Caco-2 (cell line): ENCODE data around the gene GHR. TPM values are rescaled to one million over a fixed set of nuclear protein-coding genes. Genes with fewer than 3 reads are reported as not detected.

ENCODE experiments used
- BruUV-seq: library from RNA; stranded (reverse); fragments of 400-500 nt; replicated peaks from 2 replicates; lab custom pipeline; 2021; lab: Mats Ljungman, UMichigan
- CTCF ChIA-PET: fragments of 300-600 bp; sonication (Branson Sonifier 250); formaldehyde crosslinking; loops from one replicate; lab custom pipeline; 2022; ENCODE audit warnings: antibody characterized with exemption; lab: Charles Lee
- POLR2A ChIA-PET: fragments of 300-600 bp; sonication (Branson Sonifier 250); formaldehyde crosslinking; loops from one replicate; lab custom pipeline; 2022; ENCODE audit warnings: antibody characterized with exemption; lab: Charles Lee
- DNase-seq, 2 experiments: peaks; one replicate each; pipeline versions ENCODE4 v3.0.0 to v3.0.0-alpha.2; 2020 to 2022
- H3K27me3 ChIP-seq: replicated peaks from 2 replicates; pipeline ENCODE4 v1.6.0; 2011; ENCODE audit warnings: low read length; ENCODE audit not compliant: control insufficient read depth, insufficient read depth
- H3K36me3 ChIP-seq: 2 replicates; pipeline ENCODE4 v1.5.1; 2011; ENCODE audit warnings: low read length; ENCODE audit not compliant: control insufficient read depth, insufficient read depth
- H3K4me1 ChIP-seq: fragments of 250-450 bp; sonication (Bioruptor Pico); 2 replicates; pipeline ENCODE4 v1.5.1; 2020; ENCODE audit warnings: mild to moderate bottlenecking
- H3K4me3 ChIP-seq: 2 replicates; pipeline ENCODE4 v1.5.1; 2011; ENCODE audit warnings: low read depth, mild to moderate bottlenecking, control low read depth, low read length
- H3K9me3 ChIP-seq: fragments of 250-450 bp; sonication (Bioruptor Pico); 2 replicates; pipeline ENCODE4 v1.5.1; 2020; ENCODE audit warnings: mild to moderate bottlenecking, moderate library complexity
- H3K27ac Mint-ChIP-seq: one replicate; pipeline ENCODE4 v1.8.0; 2022; ENCODE audit warnings: mixed read lengths; ENCODE audit not compliant: unreplicated experiment
- H3K27me3 Mint-ChIP-seq: one replicate; pipeline ENCODE4 v1.8.0; 2022; ENCODE audit warnings: mixed read lengths; ENCODE audit not compliant: insufficient read depth, unreplicated experiment
- H3K36me3 Mint-ChIP-seq: one replicate; pipeline ENCODE4 v1.8.0; 2022; ENCODE audit warnings: mild to moderate bottlenecking, mixed read lengths; ENCODE audit not compliant: insufficient read depth, unreplicated experiment
- H3K4me1 Mint-ChIP-seq: one replicate; pipeline ENCODE4 v1.8.0; 2022; ENCODE audit warnings: low read depth, mixed read lengths; ENCODE audit not compliant: unreplicated experiment
- H3K4me3 Mint-ChIP-seq: one replicate; pipeline ENCODE4 v1.8.0; 2022; ENCODE audit warnings: mild to moderate bottlenecking, moderate library complexity, mixed read lengths; ENCODE audit not compliant: unreplicated experiment
- H3K9me3 Mint-ChIP-seq: one replicate; pipeline ENCODE4 v1.8.0; 2022; ENCODE audit warnings: mixed read lengths; ENCODE audit not compliant: unreplicated experiment
- intact Hi-C: fragments of 100-400 bp; cut with micrococcal nuclease; formaldehyde crosslinking; loops from one replicate; pipeline ENCODE4 v1.10.0; 2022; ENCODE audit not compliant: unreplicated experiment
- total RNA-seq: library from RNA; stranded (reverse); gene quantifications from 2 replicates; pipeline ENCODE4 v1.2.3, GENCODE V29; 2022
- TF ChIP-seq, protein P1 (sequence below), 2 experiments: fragments of 200-600 bp in 1 of 2; IDR thresholded peaks; 1 replicate in 1 of 2; 2 replicates in 1 of 2; pipeline versions ENCODE4 v1.5.1 to v1.8.0; 2011 to 2022; ENCODE audit warnings: antibody characterized with exemption in 1 of 2, control low read depth in 1 of 2, inconsistent platforms in 1 of 2, low read depth in 1 of 2, low read length in 1 of 2, mild to moderate bottlenecking in 1 of 2, moderate library complexity in 1 of 2; ENCODE audit not compliant: insufficient read depth in 1 of 2, severe bottlenecking in 1 of 2, unreplicated experiment in 1 of 2

GHR gene
- total RNA-seq, 1 experiment from 2014 or later, result 0.54 TPM

DNA sequence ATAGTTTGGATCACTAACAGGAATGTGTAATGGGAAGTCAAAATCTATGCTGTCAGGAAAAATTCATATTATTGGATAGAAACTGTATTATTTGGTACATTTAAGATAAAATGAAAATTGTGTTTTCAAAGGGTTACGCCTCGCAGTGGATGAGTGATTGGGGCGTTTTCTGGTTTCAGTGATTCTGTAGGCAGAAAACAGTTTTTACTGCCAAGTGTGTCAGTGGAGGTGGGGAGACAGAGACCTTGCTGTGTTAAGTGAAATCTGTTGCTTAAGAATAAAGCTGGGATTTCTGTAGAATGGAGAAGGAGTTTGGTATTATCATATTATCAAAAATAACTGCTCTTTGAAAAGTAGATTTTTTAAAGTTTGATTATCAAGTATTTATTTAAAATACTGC is 69.7 kb downstream of the GHR start:
- TF ChIP-seq, protein P1, sequence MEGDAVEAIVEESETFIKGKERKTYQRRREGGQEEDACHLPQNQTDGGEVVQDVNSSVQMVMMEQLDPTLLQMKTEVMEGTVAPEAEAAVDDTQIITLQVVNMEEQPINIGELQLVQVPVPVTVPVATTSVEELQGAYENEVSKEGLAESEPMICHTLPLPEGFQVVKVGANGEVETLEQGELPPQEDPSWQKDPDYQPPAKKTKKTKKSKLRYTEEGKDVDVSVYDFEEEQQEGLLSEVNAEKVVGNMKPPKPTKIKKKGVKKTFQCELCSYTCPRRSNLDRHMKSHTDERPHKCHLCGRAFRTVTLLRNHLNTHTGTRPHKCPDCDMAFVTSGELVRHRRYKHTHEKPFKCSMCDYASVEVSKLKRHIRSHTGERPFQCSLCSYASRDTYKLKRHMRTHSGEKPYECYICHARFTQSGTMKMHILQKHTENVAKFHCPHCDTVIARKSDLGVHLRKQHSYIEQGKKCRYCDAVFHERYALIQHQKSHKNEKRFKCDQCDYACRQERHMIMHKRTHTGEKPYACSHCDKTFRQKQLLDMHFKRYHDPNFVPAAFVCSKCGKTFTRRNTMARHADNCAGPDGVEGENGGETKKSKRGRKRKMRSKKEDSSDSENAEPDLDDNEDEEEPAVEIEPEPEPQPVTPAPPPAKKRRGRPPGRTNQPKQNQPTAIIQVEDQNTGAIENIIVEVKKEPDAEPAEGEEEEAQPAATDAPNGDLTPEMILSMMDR (IDR thresholded peaks at IDR 0.05; ENCODE audit: insufficient read depth in 1 of 2, low read depth in 1 of 2, low read length in 1 of 2, severe bottlenecking in 1 of 2, unreplicated experiment in 1 of 2), result no peak
- H3K36me3 Mint-ChIP-seq, result no peaks in the 10 kb centered on the region
- ChIA-PET POLR2A (no interaction called here), CTCF (no interaction called here)
- BruUV-seq, result no TSS peak
- DNase-seq, result no peak
- Histone ChIP-seq H3K9me3 (no peaks in the 10 kb centered on the region), H3K4me1 (no peaks in the 10 kb centered on the region), H3K27me3 (no peaks in the 10 kb centered on the region), H3K36me3 (no peaks in the 10 kb centered on the region), H3K4me3 (no peak overlapping the region)
- no peaks in the 10 kb centered on the region for H3K27me3 Mint-ChIP-seq
- no peak overlapping the region for H3K4me3 Mint-ChIP-seq
- no peaks in the 10 kb centered on the region for H3K4me1 Mint-ChIP-seq
- no peaks in the 10 kb centered on the region for H3K9me3 Mint-ChIP-seq
- intact Hi-C loops, result no loop called here
- H3K27ac Mint-ChIP-seq, result no peak overlapping the region

DNA sequence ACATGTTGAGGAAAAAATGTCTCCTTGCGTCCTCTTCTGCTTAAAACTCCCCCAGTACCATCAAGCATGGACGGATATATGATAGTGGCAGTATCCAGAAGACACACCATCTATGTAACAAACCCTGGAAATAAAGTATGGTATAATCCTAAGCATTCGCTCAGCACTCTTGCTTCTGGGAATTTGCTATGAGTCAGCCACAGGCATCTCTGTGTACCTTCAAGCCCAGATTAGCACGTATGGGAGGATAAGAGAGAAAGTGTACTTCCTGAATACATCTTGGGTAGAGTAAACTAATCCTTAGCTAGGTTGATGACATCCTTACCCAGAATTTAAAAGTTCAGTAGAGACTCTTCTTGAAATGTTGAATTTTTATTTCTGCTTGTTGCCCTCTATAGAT is 71.2 kb downstream of the GHR start:
- Mint-ChIP-seq H3K36me3 (no peaks in the 10 kb centered on the region), H3K4me3 (no peak overlapping the region), H3K27me3 (no peaks in the 10 kb centered on the region), H3K27ac (no peak overlapping the region), H3K4me1 (no peaks in the 10 kb centered on the region), H3K9me3 (no peaks in the 10 kb centered on the region)
- DNase-seq, result no peak
- POLR2A ChIA-PET, result no interaction called here
- CTCF ChIA-PET, result no interaction called here
- intact Hi-C loops, result no loop called here
- Histone ChIP-seq H3K27me3 (no peaks in the 10 kb centered on the region), H3K4me3 (no peak overlapping the region), H3K4me1 (no peaks in the 10 kb centered on the region), H3K9me3 (no peaks in the 10 kb centered on the region), H3K36me3 (no peaks in the 10 kb centered on the region)
- BruUV-seq, result no TSS peak
- TF ChIP-seq, protein P1 (IDR thresholded peaks at IDR 0.05; ENCODE audit: insufficient read depth in 1 of 2, low read depth in 1 of 2, low read length in 1 of 2, severe bottlenecking in 1 of 2, unreplicated experiment in 1 of 2), result no peak

DNA sequence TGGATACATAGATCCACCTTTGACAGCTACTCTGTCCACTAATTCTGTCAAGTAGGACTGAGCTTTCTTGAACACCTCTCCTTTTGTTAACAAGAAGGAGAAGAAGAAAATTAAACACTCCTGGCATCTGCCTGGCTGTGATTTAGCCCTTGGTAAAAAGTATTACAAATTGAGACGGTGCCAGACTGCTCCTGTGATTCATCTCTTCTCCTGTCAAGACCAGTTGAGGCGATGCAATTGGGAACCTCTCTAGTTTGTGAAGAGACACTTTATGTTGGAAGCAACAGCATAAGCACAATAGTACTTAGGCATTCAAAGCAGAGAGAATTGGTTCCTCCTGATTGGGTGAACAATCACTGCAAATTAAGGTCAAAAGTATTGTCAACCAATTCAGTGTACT is 72.7 kb downstream of the GHR start:
- Mint-ChIP-seq H3K36me3 (no peaks in the 10 kb centered on the region), H3K9me3 (no peaks in the 10 kb centered on the region), H3K4me1 (no peaks in the 10 kb centered on the region), H3K27me3 (no peaks in the 10 kb centered on the region), H3K27ac (no peak overlapping the region), H3K4me3 (no peak overlapping the region)
- POLR2A ChIA-PET, result no interaction called here
- Histone ChIP-seq H3K4me3 (no peak overlapping the region), H3K36me3 (no peaks in the 10 kb centered on the region), H3K27me3 (no peaks in the 10 kb centered on the region), H3K4me1 (no peaks in the 10 kb centered on the region), H3K9me3 (no peaks in the 10 kb centered on the region)
- BruUV-seq, result no TSS peak
- CTCF ChIA-PET, result no interaction called here
- TF ChIP-seq, protein P1 (IDR thresholded peaks at IDR 0.05; ENCODE audit: insufficient read depth in 1 of 2, low read depth in 1 of 2, low read length in 1 of 2, severe bottlenecking in 1 of 2, unreplicated experiment in 1 of 2), result no peak
- intact Hi-C loops, result no loop called here
- DNase-seq, result no peak
